ENCODE results near the gene P2RX1. TPM values are rescaled to one million over a fixed set of nuclear protein-coding genes. Genes with fewer than 3 reads are reported as not detected.

P2RX1 gene
- total RNA-seq, 1 experiment from 2014 or later = not detected

DNA sequence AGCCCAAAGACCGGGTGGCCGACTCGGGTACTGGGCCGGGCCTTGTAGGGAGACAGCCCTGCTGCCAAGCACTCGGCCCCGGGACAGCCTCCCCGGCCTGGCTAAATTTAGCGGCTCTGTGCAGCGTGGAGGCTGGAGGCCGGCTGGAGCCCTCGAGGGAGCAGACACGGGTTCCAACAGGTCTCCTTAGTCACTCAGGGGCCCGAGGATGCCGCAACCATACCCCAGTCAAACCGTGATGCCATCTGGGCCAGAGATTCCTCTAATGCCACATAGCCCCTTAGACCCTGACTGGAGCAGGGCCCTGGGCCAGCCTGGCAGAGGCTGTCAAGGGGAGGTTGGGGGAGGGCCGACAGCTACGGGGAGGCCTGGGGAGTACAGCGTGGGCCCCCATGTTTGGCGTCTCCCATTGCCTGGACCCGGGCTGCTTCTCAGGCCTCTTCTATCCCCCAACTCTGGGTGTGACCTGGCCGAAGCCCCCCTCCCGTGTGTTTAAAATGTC lies 2.9 kb upstream of the P2RX1 start:
- Mint-ChIP-seq H3K27ac (no peak overlapping the region), H3K4me1 (peaks cover 4 to 27% of the 10 kb centered on the region in 2 experiments; a peak in 2 of 4 replicates), H3K36me3 (ENCODE audit: insufficient read depth in 1 of 3, low read depth in 3 of 3) (no peaks in the 10 kb centered on the region), H3K4me3 (no peak overlapping the region), H3K9me3 (no peaks in the 10 kb centered on the region), H3K27me3 (ENCODE audit: low read depth) (no peaks in the 10 kb centered on the region)
- H3K9ac ChIP-seq (ENCODE audit: extremely low read depth, insufficient read length, low read length) = no peak overlapping the region
- H4K5ac ChIP-seq (ENCODE audit: insufficient read length, low read depth, low read length) = no peak overlapping the region
- no peak overlapping the region for H2AFZ ChIP-seq (ENCODE audit: low read length)
- H3K56ac ChIP-seq (ENCODE audit: insufficient read length, low read depth, low read length) = no peak overlapping the region
- no peak overlapping the region for H3T11ph ChIP-seq (ENCODE audit: low read length)
- no peak overlapping the region for H2AK5ac ChIP-seq (ENCODE audit: insufficient read length, low read length)
- H3K23me2 ChIP-seq (ENCODE audit: insufficient read length, low read depth, low read length, poor library complexity, severe bottlenecking) = no peaks in the 10 kb centered on the region
- H4K91ac ChIP-seq (ENCODE audit: insufficient read length, low read depth, low read length) = no peak overlapping the region
- H4K8ac ChIP-seq (replicated peaks; ENCODE audit: insufficient read length, low read depth, low read length) = no peak overlapping the region
- no peak overlapping the region for H3K4ac ChIP-seq (ENCODE audit: low read depth, low read length)
- no peaks in the 10 kb centered on the region for H3K4me1 ChIP-seq (ENCODE audit: insufficient read depth, low read length)
- H3K4me2 ChIP-seq (ENCODE audit: insufficient read depth, insufficient read length, low read length) = no peak overlapping the region
- no CpG with 5 or more reads among the region's 22 CpGs for WGBS (ENCODE audit: extremely low coverage, insufficient read length, low lambda C conversion rate)
- no peaks in the 10 kb centered on the region for H3K9me3 ChIP-seq (ENCODE audit: control insufficient read depth, low read depth, low read length)
- TF ChIP-seq, protein P1, sequence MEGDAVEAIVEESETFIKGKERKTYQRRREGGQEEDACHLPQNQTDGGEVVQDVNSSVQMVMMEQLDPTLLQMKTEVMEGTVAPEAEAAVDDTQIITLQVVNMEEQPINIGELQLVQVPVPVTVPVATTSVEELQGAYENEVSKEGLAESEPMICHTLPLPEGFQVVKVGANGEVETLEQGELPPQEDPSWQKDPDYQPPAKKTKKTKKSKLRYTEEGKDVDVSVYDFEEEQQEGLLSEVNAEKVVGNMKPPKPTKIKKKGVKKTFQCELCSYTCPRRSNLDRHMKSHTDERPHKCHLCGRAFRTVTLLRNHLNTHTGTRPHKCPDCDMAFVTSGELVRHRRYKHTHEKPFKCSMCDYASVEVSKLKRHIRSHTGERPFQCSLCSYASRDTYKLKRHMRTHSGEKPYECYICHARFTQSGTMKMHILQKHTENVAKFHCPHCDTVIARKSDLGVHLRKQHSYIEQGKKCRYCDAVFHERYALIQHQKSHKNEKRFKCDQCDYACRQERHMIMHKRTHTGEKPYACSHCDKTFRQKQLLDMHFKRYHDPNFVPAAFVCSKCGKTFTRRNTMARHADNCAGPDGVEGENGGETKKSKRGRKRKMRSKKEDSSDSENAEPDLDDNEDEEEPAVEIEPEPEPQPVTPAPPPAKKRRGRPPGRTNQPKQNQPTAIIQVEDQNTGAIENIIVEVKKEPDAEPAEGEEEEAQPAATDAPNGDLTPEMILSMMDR (conservative IDR thresholded peaks at IDR 0.05) = no peak
- no peak overlapping the region for H2BK12ac ChIP-seq (ENCODE audit: insufficient read length, low read depth, low read length)
- H3K14ac ChIP-seq (ENCODE audit: insufficient read depth, low read length) = no peak overlapping the region; the same call in 1 of the 2 replicates
- DNase-seq = no peak
- no peak overlapping the region for H3K27ac ChIP-seq (ENCODE audit: insufficient read length, low read depth, low read length)
- H3K23ac ChIP-seq (ENCODE audit: insufficient read length, low read depth, low read length) = no peak overlapping the region
- H4K20me1 ChIP-seq (ENCODE audit: control insufficient read depth, insufficient read depth, insufficient read length) = no peaks in the 10 kb centered on the region
- no peaks in the 10 kb centered on the region for H3K27me3 ChIP-seq (ENCODE audit: insufficient read depth, low read length)
- H2BK120ac ChIP-seq (ENCODE audit: low read depth, low read length, poor library complexity, severe bottlenecking) = no peak overlapping the region
- no peak overlapping the region for H3K18ac ChIP-seq (ENCODE audit: insufficient read length, low read depth, low read length)
- no peaks in the 10 kb centered on the region for H3K79me2 ChIP-seq (ENCODE audit: insufficient read depth, low read length)
- no peak overlapping the region for H2BK20ac ChIP-seq (ENCODE audit: low read depth, low read length, poor library complexity, severe bottlenecking)
- H3K79me1 ChIP-seq (ENCODE audit: insufficient read depth, low read depth, low read length, poor library complexity, severe bottlenecking) = no peaks in the 10 kb centered on the region
- H2BK15ac ChIP-seq (ENCODE audit: low read depth, low read length) = no peak overlapping the region
- H2BK5ac ChIP-seq (ENCODE audit: insufficient read length, low read length) = no peak overlapping the region
